Loucy (cell line): Measurements from ENCODE around the gene DNAH9.

ENCODE experiments used
- H2AFZ ChIP-seq: fragments of 200-600 bp; sonication (generic); 2 replicates; pipeline ENCODE4 v1.6.0; 2016; ENCODE audit warnings: antibody characterized with exemption, mild to moderate bottlenecking, low read length, moderate library complexity
- H3F3A ChIP-seq: fragments of 200-600 bp; 2 replicates; pipeline ENCODE4 v1.6.0; 2016; ENCODE audit warnings: antibody characterized with exemption, low read depth, mild to moderate bottlenecking
- H3K27me3 ChIP-seq: fragments of 200-600 bp; sonication (generic); 2 replicates; pipeline ENCODE4 v1.6.1; 2014; ENCODE audit warnings: low read length, mild to moderate bottlenecking; ENCODE audit not compliant: insufficient read depth, poor library complexity, severe bottlenecking
- H3K36me3 ChIP-seq: fragments of 200-600 bp; sonication (generic); 2 replicates; pipeline ENCODE4 v1.6.1; 2016; ENCODE audit warnings: low read length; ENCODE audit not compliant: insufficient read depth
- H3K4me1 ChIP-seq: fragments of 200-600 bp; sonication (generic); 2 replicates; pipeline ENCODE4 v1.5.1; 2014; ENCODE audit warnings: low read length, mild to moderate bottlenecking; ENCODE audit not compliant: insufficient read depth, poor library complexity, severe bottlenecking
- H3K4me2 ChIP-seq: fragments of 200-600 bp; sonication (generic); 2 replicates; pipeline ENCODE4 v1.6.0; 2014; ENCODE audit warnings: antibody characterized with exemption, low read length, low read depth, mild to moderate bottlenecking; ENCODE audit not compliant: poor library complexity, severe bottlenecking
- H3K4me3 ChIP-seq: fragments of 200-600 bp; sonication (generic); 2 replicates; pipeline ENCODE4 v1.5.1; 2014; ENCODE audit warnings: low read length, mild to moderate bottlenecking, mixed read lengths; ENCODE audit not compliant: poor library complexity, severe bottlenecking
- H3K79me2 ChIP-seq: fragments of 200-600 bp; sonication (generic); 2 replicates; pipeline ENCODE4 v1.6.1; 2014; ENCODE audit warnings: low read length; ENCODE audit not compliant: insufficient read depth
- H3K9ac ChIP-seq: fragments of 200-600 bp; sonication (generic); 2 replicates; pipeline ENCODE4 v1.6.0; 2014; ENCODE audit warnings: mild to moderate bottlenecking, low read depth, low read length, moderate library complexity; ENCODE audit not compliant: poor library complexity, severe bottlenecking
- H3K9me2 ChIP-seq: fragments of 200-600 bp; sonication (generic); replicated peaks from 2 replicates; pipeline ENCODE4 v1.6.1; 2016; ENCODE audit warnings: low read depth, low read length, mixed read lengths
- H3K9me3 ChIP-seq: fragments of 200-600 bp; sonication (generic); 2 replicates; pipeline ENCODE4 v1.6.1; 2014; ENCODE audit warnings: mild to moderate bottlenecking, antibody characterized with exemption, low read length, low read depth; ENCODE audit not compliant: insufficient read depth
- H4K20me1 ChIP-seq: fragments of 200-600 bp; sonication (generic); 2 replicates; pipeline ENCODE4 v1.6.0; 2014; ENCODE audit warnings: antibody characterized with exemption, low read length, mild to moderate bottlenecking; ENCODE audit not compliant: insufficient read depth, poor library complexity, severe bottlenecking
- EZH2phosphoT487 ChIP-seq: fragments of 200-600 bp; IDR thresholded peaks from 2 replicates; pipeline ENCODE4 v1.6.1; 2018; ENCODE audit warnings: antibody characterized with exemption, mild to moderate bottlenecking, moderate library complexity, borderline replicate concordance
- TF ChIP-seq, protein P1 (sequence below): fragments of 200-600 bp; sonication (generic); conservative IDR thresholded peaks from 2 replicates; pipeline ENCODE4 v1.5.1; 2014; ENCODE audit warnings: mild to moderate bottlenecking, antibody characterized with exemption, low read length

DNAH9 gene

DNA sequence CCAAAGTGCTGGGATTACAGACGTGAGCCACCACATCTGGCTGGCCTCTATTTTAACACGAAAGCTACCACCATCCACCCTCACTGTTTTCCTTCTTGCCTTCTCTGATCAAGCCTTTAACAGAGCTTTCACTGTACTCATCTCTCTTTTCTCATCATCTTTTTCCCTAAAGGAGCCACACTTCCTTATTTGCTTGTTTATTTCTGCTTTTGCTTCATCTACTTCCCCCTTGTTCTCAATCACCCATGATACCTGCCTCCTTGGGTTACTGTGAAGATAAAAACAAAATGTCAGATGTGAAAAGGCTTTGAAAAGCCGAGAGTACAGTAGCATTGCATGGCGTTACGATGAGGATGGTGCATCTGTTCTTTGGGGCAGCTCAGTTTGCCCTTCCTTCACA, 319.1 kb downstream of the DNAH9 start:
- TF ChIP-seq EZH2phosphoT487: no peak
- TF ChIP-seq, protein P1, sequence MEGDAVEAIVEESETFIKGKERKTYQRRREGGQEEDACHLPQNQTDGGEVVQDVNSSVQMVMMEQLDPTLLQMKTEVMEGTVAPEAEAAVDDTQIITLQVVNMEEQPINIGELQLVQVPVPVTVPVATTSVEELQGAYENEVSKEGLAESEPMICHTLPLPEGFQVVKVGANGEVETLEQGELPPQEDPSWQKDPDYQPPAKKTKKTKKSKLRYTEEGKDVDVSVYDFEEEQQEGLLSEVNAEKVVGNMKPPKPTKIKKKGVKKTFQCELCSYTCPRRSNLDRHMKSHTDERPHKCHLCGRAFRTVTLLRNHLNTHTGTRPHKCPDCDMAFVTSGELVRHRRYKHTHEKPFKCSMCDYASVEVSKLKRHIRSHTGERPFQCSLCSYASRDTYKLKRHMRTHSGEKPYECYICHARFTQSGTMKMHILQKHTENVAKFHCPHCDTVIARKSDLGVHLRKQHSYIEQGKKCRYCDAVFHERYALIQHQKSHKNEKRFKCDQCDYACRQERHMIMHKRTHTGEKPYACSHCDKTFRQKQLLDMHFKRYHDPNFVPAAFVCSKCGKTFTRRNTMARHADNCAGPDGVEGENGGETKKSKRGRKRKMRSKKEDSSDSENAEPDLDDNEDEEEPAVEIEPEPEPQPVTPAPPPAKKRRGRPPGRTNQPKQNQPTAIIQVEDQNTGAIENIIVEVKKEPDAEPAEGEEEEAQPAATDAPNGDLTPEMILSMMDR: no peak
- no peaks in the 10 kb centered on the region for H3K9me2 ChIP-seq
- H3K9ac ChIP-seq: no peak overlapping the region
- H3F3A ChIP-seq: no peaks in the 10 kb centered on the region
- no peaks in the 10 kb centered on the region for H3K36me3 ChIP-seq
- H4K20me1 ChIP-seq: no peaks in the 10 kb centered on the region
- 0 out of 2 replicates have a peak, but pooled peaks cover 2% of the 10 kb centered on the region for H3K9me3 ChIP-seq
- H3K4me3 ChIP-seq: no peak overlapping the region
- H3K4me1 ChIP-seq: no peaks in the 10 kb centered on the region
- no peaks in the 10 kb centered on the region for H3K27me3 ChIP-seq
- H3K4me2 ChIP-seq: no peak overlapping the region
- H3K79me2 ChIP-seq: no peaks in the 10 kb centered on the region
- no peak overlapping the region for H2AFZ ChIP-seq

DNA sequence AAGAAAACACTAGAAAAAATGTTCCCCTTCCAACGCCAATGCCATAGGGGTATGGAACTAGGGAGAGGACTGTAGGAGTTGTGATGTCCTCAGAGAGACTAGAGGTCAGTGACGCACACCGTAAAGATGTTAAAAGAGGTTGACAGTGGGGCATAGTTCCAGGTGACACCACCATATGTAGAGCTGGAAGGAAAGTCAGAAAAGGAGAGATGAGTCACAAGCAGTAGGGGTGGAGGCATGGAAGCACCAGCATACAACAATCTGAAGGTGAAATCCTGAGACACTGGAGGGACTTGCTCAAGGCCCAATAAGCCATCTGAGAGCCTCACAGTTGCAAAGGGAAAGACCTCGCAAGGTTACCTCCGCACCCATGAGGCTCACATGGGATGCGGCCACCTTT, 323.0 kb downstream of the DNAH9 start:
- Histone ChIP-seq H3K9me2 (no peaks in the 10 kb centered on the region), H3K9ac (no peak overlapping the region), H3K4me3 (no peak overlapping the region), H4K20me1 (no peaks in the 10 kb centered on the region), H3K4me1 (no peaks in the 10 kb centered on the region), H3K79me2 (no peaks in the 10 kb centered on the region), H3K9me3 (0 out of 2 replicates have a peak, but pooled peaks cover 2% of the 10 kb centered on the region), H3K4me2 (no peak overlapping the region), H2AFZ (no peak overlapping the region), H3K36me3 (no peaks in the 10 kb centered on the region), H3F3A (no peaks in the 10 kb centered on the region), H3K27me3 (no peaks in the 10 kb centered on the region)
- TF ChIP-seq, protein P1: no peak
- TF ChIP-seq EZH2phosphoT487: no peak

DNA sequence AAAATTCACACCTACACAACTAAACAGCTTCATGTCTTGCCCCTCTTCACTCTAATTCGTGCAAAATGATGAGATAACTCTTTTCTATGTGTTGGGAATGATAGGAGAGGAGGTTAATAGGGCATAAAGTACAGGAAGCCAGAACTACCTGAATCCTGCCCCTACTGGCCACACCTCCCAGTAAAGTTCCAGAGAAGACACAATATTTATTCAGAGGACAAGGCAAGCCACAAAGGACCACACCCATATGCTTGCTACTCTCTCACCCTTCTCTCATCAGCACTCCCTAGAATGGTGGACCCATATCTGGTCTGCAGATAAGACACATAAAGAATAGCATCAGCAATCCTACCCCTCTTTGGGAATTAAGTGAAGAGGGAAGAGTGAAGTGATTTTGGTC, 324.4 kb downstream of the DNAH9 start:
- no peak overlapping the region for H3K4me2 ChIP-seq
- no peaks in the 10 kb centered on the region for H3K9me2 ChIP-seq
- H3K79me2 ChIP-seq: no peaks in the 10 kb centered on the region
- no peaks in the 10 kb centered on the region for H3K27me3 ChIP-seq
- no peaks in the 10 kb centered on the region for H4K20me1 ChIP-seq
- H2AFZ ChIP-seq: no peak overlapping the region
- no peak overlapping the region for H3K4me3 ChIP-seq
- H3K4me1 ChIP-seq: no peaks in the 10 kb centered on the region
- no peak for TF ChIP-seq EZH2phosphoT487
- TF ChIP-seq, protein P1: no peak
- H3K9ac ChIP-seq: no peak overlapping the region
- no peaks in the 10 kb centered on the region for H3K36me3 ChIP-seq
- H3F3A ChIP-seq: no peaks in the 10 kb centered on the region
- 0 out of 2 replicates have a peak, but pooled peaks cover 2% of the 10 kb centered on the region for H3K9me3 ChIP-seq
